Measurements from ENCODE around the gene DDAH1. TPM values are rescaled to one million over a fixed set of nuclear protein-coding genes. Genes with fewer than 3 reads are reported as not detected.

DDAH1 gene
- total and polyA plus RNA-seq, 2 of the 8 experiments (the other 6 are each of a cell fraction or from before 2014, with no cell fraction given), result 22.8 to 54.5 TPM

GRCh38 chr1:85279458-85280080, 185.4 kb downstream of the DDAH1 start:
- Histone ChIP-seq H4K20me1 (replicated peaks in 1 of 2; ENCODE audit: control insufficient read depth in 1 of 2, insufficient read depth in 2 of 2, low read length in 2 of 2) (peaks cover 0 to 2% of the 10 kb centered on the region in 2 experiments), H3K18ac (ENCODE audit: extremely low read depth, low read length) (no peak overlapping the region), H3K9ac (replicated peaks in 1 of 4; ENCODE audit: extremely low read depth in 1 of 4, low read depth in 3 of 4, low read length in 3 of 4) (no peak overlapping the region), H3K4ac (replicated peaks; ENCODE audit: insufficient read length, low read depth, low read length) (no peak overlapping the region), H3K4me3 (ENCODE audit: extremely low read depth in 1 of 4, insufficient read depth in 2 of 4, low read depth in 3 of 4, low read length in 4 of 4) (no peak overlapping the region), H3K14ac (ENCODE audit: insufficient read length) (no peak overlapping the region), H2BK20ac (ENCODE audit: low read length) (0 out of 2 replicates have a peak overlapping the region, but pooled peaks have one; percentile 41), H3K56ac (replicated peaks; ENCODE audit: insufficient read length, low read depth, low read length) (no peak overlapping the region), H3K27ac (ENCODE audit: low read depth, low read length) (no peak overlapping the region), H4K8ac (ENCODE audit: extremely low read depth, insufficient read depth, low read length) (peak overlapping the region; percentile 19; the same call in 1 of the 2 replicates), H2AFZ (ENCODE audit: low read length) (no peak overlapping the region), H3K79me1 (ENCODE audit: low read depth, low read length) (no peaks in the 10 kb centered on the region), H3K23me2 (ENCODE audit: low read depth, low read length) (peaks cover 7% of the 10 kb centered on the region), H2BK12ac (ENCODE audit: low read depth, low read length) (peak overlapping the region; percentile 35; the same call in 1 of the 2 replicates), H3K27me3 (replicated peaks in 1 of 4; ENCODE audit: control insufficient read depth in 3 of 4, extremely low read depth in 1 of 4, insufficient read depth in 3 of 4, low read length in 3 of 4) (no peaks in the 10 kb centered on the region), H4K5ac (ENCODE audit: insufficient read length, low read depth, low read length) (no peak overlapping the region), H3K4me2 (ENCODE audit: insufficient read depth in 1 of 2, low read depth in 2 of 2, low read length in 2 of 2) (no peak overlapping the region), H3K9me3 (ENCODE audit: insufficient read depth in 2 of 2, low read depth in 1 of 2, low read length in 1 of 2) (no peaks in the 10 kb centered on the region), H2AK5ac (ENCODE audit: low read depth, low read length) (no peak overlapping the region), H3K79me2 (ENCODE audit: control insufficient read depth in 1 of 2, insufficient read depth in 2 of 2, low read length in 2 of 2) (peaks cover 5 to 14% of the 10 kb centered on the region in 2 experiments), H2BK5ac (ENCODE audit: low read depth, low read length) (peak overlapping the region; percentile 2; the same call in 1 of the 2 replicates), H3K4me1 (replicated peaks in 1 of 4; ENCODE audit: control insufficient read depth in 3 of 4, insufficient read depth in 4 of 4, low read length in 3 of 4) (peaks cover 0 to 6% (median 3%) of the 10 kb centered on the region in 4 experiments; a peak in 4 of 7 replicates), H2BK15ac (ENCODE audit: low read length) (0 out of 2 replicates have a peak overlapping the region, but pooled peaks have one; percentile 66), H4K91ac (replicated peaks; ENCODE audit: insufficient read length, low read length) (no peak overlapping the region), H2BK120ac (replicated peaks; ENCODE audit: low read depth, low read length) (no peak overlapping the region), H3K36me3 (ENCODE audit: control insufficient read depth in 2 of 4, insufficient read depth in 4 of 4, low read length in 3 of 4) (no peaks in the 10 kb centered on the region), H3K23ac (ENCODE audit: insufficient read length) (no peak overlapping the region)
- FAIRE-seq, result no peak
- no peak for TF ChIP-seq KDM4A (IDR thresholded peaks at IDR 0.05; ENCODE audit: low read depth, low read length, severe bottlenecking)
- no peak for TF ChIP-seq KDM5A (IDR thresholded peaks at IDR 0.05; ENCODE audit: low read length)
- no peak for TF ChIP-seq TAF7 (optimal IDR thresholded peaks at IDR 0.05; ENCODE audit: borderline replicate concordance, low read depth, low read length)
- TF ChIP-seq EP300 (IDR thresholded peaks at IDR 0.05; ENCODE audit: borderline replicate concordance in 1 of 2, low read depth in 2 of 2, low read length in 2 of 2), result no peak
- no peak for TF ChIP-seq ATF2 (IDR thresholded peaks at IDR 0.05; ENCODE audit: low read length)
- no peak for TF ChIP-seq SUZ12 (IDR thresholded peaks at IDR 0.05; ENCODE audit: low read length)
- no peak for TF ChIP-seq BRCA1 (IDR thresholded peaks at IDR 0.05; ENCODE audit: low read depth, low read length)
- no peak for TF ChIP-seq TCF12 (IDR thresholded peaks at IDR 0.05; ENCODE audit: low read depth, low read length)
- TF ChIP-seq SIX5 (IDR thresholded peaks at IDR 0.05; ENCODE audit: low read depth, low read length), result no peak
- TF ChIP-seq CEBPB (IDR thresholded peaks at IDR 0.05; ENCODE audit: low read depth, low read length), result no peak
- no peak for TF ChIP-seq GTF2F1 (IDR thresholded peaks at IDR 0.05; ENCODE audit: borderline replicate concordance, low read depth, low read length)
- 75% methylated on average over 10 of the region's 10 CpGs; no CpG with 5 or more reads in 1 of the 2 experiments for whole genome bisulfite sequencing, 2 experiments (ENCODE audit: extremely low coverage in 1 of 2, insufficient coverage in 1 of 2, insufficient read length in 1 of 2, insufficient replicate concordance in 2 of 2, low coverage in 1 of 2, low lambda C conversion rate in 2 of 2, missing lambda C conversion rate in 1 of 2)
- ChIA-PET POLR2A (ENCODE audit: partially characterized antibody) (no interaction called here), CTCF (ENCODE audit: partially characterized antibody) (interaction anchor here (1.2 kb wide), 1 partner anchor 29 kb away, joined by 4 read pairs; no protein-coding TSS in a partner anchor)
- DNase-seq (ENCODE audit: low read depth in 1 of 2, low spot score in 2 of 2), result no peak
